PFSK-1 (cell line): Measurements from ENCODE around the gene FAM131B.

Source experiments
- FOXP2 ChIP-seq: optimal IDR thresholded peaks from 2 replicates; pipeline ENCODE3; 2011; ENCODE audit warnings: borderline replicate concordance, control low read depth, inconsistent platforms; ENCODE audit not compliant: insufficient read depth; ENCODE audit errors: extremely low read length, extremely low read depth
- POLR2AphosphoS5 ChIP-seq: IDR thresholded peaks from 2 replicates; pipeline ENCODE4 v1.6.1; 2012; ENCODE audit warnings: low read depth, mild to moderate bottlenecking, control low read depth, low read length, moderate library complexity
- SIN3A ChIP-seq: IDR thresholded peaks from 2 replicates; pipeline ENCODE4 v1.6.1; 2012; ENCODE audit warnings: mild to moderate bottlenecking, low read length, moderate library complexity, borderline replicate concordance; ENCODE audit not compliant: insufficient read depth
- TAF1 ChIP-seq: IDR thresholded peaks from 2 replicates; pipeline ENCODE4 v1.6.1; 2012; ENCODE audit warnings: low read length, control low read depth, borderline replicate concordance; ENCODE audit not compliant: insufficient read depth
- TF ChIP-seq, protein P1 (sequence below), 2 experiments: IDR thresholded peaks; 2 replicates each; pipeline versions ENCODE4 v1.6.1 to v1.8.0; 2011 to 2012; ENCODE audit warnings: low read depth in 2 of 2, low read length in 2 of 2, control low read depth in 1 of 2, inconsistent platforms in 1 of 2, mild to moderate bottlenecking in 1 of 2, moderate library complexity in 1 of 2; ENCODE audit not compliant: insufficient read depth in 1 of 2

FAM131B gene

DNA sequence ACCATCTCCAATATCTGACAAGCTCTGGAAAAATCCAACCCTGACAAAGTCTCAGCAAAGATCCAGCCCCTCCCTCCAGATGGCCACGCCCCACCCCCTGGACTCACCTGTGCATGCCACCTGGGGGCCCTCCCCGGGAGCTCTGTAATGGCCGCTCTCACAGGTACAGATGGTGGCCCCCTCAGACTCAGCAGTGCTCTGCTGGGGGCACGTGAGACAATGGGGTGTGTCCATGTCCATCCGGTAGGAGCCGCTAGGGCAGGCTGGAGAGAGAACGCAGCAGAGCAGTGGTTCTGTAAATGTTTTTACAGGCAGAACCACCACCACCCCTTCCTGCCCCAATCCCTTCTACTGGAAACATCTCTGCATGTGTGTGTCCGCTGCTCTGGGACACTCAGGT, 36.6 kb upstream of the FAM131B start:
- TF ChIP-seq SIN3A (no peak), POLR2AphosphoS5 (no peak), FOXP2 (no peak), TAF1 (no peak)
- TF ChIP-seq, protein P1, sequence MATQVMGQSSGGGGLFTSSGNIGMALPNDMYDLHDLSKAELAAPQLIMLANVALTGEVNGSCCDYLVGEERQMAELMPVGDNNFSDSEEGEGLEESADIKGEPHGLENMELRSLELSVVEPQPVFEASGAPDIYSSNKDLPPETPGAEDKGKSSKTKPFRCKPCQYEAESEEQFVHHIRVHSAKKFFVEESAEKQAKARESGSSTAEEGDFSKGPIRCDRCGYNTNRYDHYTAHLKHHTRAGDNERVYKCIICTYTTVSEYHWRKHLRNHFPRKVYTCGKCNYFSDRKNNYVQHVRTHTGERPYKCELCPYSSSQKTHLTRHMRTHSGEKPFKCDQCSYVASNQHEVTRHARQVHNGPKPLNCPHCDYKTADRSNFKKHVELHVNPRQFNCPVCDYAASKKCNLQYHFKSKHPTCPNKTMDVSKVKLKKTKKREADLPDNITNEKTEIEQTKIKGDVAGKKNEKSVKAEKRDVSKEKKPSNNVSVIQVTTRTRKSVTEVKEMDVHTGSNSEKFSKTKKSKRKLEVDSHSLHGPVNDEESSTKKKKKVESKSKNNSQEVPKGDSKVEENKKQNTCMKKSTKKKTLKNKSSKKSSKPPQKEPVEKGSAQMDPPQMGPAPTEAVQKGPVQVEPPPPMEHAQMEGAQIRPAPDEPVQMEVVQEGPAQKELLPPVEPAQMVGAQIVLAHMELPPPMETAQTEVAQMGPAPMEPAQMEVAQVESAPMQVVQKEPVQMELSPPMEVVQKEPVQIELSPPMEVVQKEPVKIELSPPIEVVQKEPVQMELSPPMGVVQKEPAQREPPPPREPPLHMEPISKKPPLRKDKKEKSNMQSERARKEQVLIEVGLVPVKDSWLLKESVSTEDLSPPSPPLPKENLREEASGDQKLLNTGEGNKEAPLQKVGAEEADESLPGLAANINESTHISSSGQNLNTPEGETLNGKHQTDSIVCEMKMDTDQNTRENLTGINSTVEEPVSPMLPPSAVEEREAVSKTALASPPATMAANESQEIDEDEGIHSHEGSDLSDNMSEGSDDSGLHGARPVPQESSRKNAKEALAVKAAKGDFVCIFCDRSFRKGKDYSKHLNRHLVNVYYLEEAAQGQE (IDR thresholded peaks at IDR 0.05; ENCODE audit: insufficient read depth in 1 of 2, low read depth in 2 of 2, low read length in 2 of 2), result no peak

DNA sequence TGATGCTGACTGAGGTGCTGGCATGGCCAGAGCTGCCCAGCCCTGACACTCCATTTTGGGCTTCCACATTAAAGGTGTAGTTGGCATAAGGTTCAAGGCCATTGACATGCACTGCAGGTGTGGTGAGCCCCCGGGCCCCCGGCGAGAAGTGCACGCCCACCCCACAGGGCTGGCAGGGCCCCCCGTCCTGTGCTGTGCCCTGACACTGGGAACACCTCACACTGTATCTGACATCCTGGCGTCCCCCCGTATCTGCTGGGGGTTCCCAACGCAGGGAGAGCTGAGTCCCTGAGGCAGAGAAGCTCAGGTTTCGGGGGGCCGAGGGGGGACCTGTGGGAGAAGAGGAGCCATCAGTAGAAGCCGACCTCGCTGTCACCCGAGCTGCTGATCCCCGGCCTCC, 36.1 kb upstream of the FAM131B start:
- TF ChIP-seq POLR2AphosphoS5, result no peak
- TF ChIP-seq FOXP2, result no peak
- no peak for TF ChIP-seq TAF1
- no peak for TF ChIP-seq SIN3A
- TF ChIP-seq, protein P1 (IDR thresholded peaks at IDR 0.05; ENCODE audit: insufficient read depth in 1 of 2, low read depth in 2 of 2, low read length in 2 of 2), result no peak

DNA sequence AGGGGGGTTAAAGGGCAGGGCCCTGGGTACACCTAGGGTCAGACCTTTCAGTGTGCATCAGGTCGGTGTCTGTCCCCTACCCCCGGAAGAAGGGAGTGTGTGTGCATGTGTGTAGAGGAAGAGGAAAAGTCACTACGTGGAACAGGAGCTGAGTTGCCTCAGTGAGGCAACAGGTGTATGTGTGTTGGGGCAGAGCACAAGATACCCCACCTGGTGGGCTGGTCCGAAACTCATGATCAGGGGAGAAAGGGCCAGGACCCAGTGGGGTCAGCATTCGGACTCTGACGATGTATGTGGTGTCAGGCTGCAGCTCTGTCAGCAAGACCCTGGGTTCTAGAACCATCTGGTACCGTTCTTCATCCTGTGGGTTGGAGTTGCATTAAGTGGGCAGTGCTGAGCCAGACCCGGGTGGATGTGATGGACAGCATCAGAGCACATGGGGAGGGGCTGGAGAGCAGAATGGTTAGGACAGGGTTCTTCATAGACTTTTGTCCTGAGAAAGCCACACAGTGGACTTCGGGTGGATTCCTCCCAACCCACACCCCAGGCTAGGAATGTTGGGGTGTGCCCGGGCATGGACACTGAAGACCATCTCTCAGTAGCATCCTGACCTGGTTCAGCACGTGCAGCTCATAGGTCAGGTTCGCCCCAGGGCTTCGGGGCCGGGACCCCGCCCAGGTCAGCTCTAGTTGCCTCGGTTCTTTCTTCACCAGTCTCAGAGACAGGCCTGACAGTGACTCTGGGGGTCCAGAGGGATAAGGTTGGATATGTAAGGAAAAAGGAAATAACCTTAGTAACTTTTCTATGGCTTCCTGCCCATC, 35.4 kb upstream of the FAM131B start:
- TF ChIP-seq SIN3A, result no peak
- TF ChIP-seq FOXP2, result no peak

DNA sequence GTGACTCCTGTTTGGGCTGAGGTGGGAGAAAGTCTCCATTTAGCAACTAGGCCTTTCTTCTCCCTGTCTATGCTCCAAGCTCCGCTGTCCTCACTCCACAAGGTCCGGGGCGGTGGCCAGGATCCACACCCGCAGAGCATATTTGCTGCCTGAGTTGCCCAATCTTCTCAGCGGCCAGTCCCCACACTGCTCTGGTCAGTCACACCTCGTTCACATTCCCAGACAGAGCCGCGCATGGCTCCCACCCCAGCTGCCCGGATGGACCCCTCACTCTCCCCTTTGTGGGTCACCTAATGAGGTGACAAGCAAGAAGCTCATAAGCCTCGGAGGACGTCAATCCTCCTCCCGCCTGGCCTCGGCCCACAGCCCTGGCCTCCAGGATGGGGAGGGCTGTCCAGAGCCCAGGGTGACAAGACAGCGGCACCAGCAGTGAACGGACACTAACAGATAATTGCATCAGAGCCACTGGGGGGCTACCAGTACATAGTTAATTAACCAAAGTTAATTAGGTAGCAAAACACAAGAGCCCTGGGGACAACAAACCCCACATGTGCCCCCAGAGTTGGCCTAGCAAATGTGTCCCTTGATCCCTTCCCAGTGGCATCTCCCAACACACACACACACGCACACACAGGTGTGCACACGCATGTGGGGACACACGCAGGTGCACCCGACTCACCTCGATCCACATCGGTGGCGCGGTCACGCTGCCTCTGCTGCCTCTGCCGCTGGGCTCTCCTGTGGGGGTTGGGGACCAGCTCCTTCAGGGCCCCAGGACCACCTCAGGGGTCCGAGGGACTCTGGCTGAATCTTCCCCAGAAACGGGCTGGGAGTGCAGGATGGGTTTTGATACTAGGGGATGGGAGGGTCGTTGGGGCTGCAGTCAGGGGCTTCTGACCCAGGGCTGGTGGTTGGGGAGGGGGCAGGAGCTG, 34.4 kb upstream of the FAM131B start:
- TF ChIP-seq TAF1, result no peak
- TF ChIP-seq FOXP2, result no peak
- TF ChIP-seq POLR2AphosphoS5, result no peak
- TF ChIP-seq, protein P1 (IDR thresholded peaks at IDR 0.05; ENCODE audit: insufficient read depth in 1 of 2, low read depth in 2 of 2, low read length in 2 of 2), result no peak
- no peak for TF ChIP-seq SIN3A

DNA sequence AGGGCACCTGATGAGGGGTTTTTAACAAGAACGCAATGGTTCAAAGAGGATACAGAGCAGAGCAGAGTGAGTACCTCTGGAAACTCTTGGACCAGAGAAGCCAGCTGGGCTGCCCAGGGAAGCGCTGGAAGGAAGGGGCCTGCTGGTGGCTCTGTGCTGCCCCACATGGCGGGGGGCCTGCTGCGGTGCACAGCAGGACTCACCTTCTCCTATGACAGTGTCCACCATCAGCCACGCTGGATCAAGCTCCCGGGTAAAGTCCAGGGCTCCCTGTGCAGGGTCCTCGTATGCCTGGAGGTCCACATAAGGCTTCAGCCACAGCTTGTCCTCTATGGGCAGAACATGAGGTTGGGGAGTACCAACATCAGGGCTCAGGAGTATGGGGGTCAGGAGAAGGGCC, 33.7 kb upstream of the FAM131B start:
- TF ChIP-seq SIN3A, result no peak
